ENCODE results near the gene BANP.

DNA sequence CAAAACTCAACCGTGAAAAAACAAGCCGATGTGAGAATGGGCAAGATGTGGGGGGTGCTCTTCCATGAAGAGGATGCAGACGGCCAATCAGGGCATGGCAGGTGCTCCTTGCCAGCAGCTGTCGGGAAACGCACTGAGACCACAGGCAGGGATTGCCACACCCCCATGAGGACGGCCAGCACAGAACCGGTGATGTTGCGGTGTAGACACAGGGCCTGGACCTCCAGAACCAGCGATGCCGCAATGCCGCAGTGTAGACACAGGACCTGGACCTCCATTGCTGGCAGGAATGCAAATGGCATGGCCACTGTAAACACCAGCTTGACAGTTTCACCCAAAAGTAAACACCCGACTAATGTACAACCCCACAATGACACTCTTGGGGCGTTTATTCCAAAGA lies 164.9 kb downstream of the BANP start:
- TF ChIP-seq, protein P1, sequence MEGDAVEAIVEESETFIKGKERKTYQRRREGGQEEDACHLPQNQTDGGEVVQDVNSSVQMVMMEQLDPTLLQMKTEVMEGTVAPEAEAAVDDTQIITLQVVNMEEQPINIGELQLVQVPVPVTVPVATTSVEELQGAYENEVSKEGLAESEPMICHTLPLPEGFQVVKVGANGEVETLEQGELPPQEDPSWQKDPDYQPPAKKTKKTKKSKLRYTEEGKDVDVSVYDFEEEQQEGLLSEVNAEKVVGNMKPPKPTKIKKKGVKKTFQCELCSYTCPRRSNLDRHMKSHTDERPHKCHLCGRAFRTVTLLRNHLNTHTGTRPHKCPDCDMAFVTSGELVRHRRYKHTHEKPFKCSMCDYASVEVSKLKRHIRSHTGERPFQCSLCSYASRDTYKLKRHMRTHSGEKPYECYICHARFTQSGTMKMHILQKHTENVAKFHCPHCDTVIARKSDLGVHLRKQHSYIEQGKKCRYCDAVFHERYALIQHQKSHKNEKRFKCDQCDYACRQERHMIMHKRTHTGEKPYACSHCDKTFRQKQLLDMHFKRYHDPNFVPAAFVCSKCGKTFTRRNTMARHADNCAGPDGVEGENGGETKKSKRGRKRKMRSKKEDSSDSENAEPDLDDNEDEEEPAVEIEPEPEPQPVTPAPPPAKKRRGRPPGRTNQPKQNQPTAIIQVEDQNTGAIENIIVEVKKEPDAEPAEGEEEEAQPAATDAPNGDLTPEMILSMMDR (IDR thresholded peaks at IDR 0.05), result no peak
- no peak for TF ChIP-seq POLR2A (IDR thresholded peaks at IDR 0.05)
